HL-60 (cell line): ENCODE measurements around the gene NRXN3.

Source experiments
- POLR2AphosphoS5 ChIP-seq: IDR thresholded peaks from 2 replicates; pipeline ENCODE4 v1.6.1; 2012; ENCODE audit warnings: low read depth
- SPI1 ChIP-seq: IDR thresholded peaks from 2 replicates; pipeline ENCODE4 v1.6.1; 2012; ENCODE audit warnings: low read depth, mild to moderate bottlenecking, borderline replicate concordance
- TF ChIP-seq, protein P1 (sequence below): IDR thresholded peaks from one replicate; pipeline ENCODE4 v1.5.1; 2011; ENCODE audit warnings: low read length, control low read depth, inconsistent platforms; ENCODE audit not compliant: insufficient read depth

DNA sequence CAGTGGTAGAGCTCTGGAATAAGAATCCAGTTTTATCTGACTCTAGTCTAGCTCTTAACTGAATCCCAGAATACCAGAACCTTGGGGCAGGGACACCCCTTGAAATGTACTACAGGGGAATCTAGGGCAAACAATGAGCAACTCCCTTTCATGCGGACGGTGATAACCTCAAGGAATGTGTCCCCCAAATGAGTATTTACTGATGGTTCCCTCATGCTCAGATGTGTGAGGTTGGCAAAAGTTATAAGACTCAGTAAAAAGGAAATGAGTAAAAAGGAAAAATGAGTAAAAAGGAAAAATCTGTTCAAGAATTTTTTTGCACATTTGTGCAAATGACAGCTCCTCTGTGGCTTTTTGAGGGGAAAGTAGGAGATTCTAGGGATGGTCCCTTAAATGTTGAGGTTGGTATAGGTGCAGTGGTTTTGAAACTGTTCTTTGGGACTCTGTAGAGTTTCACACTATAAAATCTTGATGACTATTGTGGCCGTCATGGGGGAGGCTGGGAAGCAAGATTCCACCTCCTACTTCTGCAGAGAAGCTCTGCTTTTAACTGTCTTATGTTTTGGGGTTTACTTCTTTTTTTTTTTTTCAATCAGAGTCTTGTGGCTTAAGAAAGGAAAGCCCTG, 58.6 kb downstream of the NRXN3 start:
- TF ChIP-seq, protein P1, sequence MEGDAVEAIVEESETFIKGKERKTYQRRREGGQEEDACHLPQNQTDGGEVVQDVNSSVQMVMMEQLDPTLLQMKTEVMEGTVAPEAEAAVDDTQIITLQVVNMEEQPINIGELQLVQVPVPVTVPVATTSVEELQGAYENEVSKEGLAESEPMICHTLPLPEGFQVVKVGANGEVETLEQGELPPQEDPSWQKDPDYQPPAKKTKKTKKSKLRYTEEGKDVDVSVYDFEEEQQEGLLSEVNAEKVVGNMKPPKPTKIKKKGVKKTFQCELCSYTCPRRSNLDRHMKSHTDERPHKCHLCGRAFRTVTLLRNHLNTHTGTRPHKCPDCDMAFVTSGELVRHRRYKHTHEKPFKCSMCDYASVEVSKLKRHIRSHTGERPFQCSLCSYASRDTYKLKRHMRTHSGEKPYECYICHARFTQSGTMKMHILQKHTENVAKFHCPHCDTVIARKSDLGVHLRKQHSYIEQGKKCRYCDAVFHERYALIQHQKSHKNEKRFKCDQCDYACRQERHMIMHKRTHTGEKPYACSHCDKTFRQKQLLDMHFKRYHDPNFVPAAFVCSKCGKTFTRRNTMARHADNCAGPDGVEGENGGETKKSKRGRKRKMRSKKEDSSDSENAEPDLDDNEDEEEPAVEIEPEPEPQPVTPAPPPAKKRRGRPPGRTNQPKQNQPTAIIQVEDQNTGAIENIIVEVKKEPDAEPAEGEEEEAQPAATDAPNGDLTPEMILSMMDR, result no peak
- TF ChIP-seq SPI1 (no peak), POLR2AphosphoS5 (no peak)
